Cardiac septum (tissue), 1 donor: ENCODE measurements around the gene DDC. TPM values are rescaled to one million over a fixed set of nuclear protein-coding genes. Genes with fewer than 3 reads are reported as not detected.

Experiments used
- DNase-seq: peaks from one replicate; pipeline ENCODE4 v3.0.0-alpha.2; 2020; ENCODE audit warnings: low spot score
- intact Hi-C: fragments of 100-400 bp; cut with DNase I; formaldehyde crosslinking; loops from one replicate; pipeline ENCODE4 v1.14.0; 2022
- long read RNA-seq: library from polyadenylated mRNA; unstranded; transcript quantifications from one replicate; pipeline ENCODE4 v2.0.0, GENCODE V29; 2021
- total RNA-seq: library from RNA; stranded (reverse); fragmentation: NEBNext Ultra II Directional; extraction: Animal tissue kit (Norgen Biotek cat#: 25700); gene quantifications from one replicate; pipeline ENCODE4 v1.2.1, GENCODE V29; 2021
- donor health status: DM: no; HTN: no; CAD: no.

Gene DDC, protein sequence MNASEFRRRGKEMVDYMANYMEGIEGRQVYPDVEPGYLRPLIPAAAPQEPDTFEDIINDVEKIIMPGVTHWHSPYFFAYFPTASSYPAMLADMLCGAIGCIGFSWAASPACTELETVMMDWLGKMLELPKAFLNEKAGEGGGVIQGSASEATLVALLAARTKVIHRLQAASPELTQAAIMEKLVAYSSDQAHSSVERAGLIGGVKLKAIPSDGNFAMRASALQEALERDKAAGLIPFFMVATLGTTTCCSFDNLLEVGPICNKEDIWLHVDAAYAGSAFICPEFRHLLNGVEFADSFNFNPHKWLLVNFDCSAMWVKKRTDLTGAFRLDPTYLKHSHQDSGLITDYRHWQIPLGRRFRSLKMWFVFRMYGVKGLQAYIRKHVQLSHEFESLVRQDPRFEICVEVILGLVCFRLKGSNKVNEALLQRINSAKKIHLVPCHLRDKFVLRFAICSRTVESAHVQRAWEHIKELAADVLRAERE
- not detected for total RNA-seq
- long read RNA-seq: 0 reads

DNA sequence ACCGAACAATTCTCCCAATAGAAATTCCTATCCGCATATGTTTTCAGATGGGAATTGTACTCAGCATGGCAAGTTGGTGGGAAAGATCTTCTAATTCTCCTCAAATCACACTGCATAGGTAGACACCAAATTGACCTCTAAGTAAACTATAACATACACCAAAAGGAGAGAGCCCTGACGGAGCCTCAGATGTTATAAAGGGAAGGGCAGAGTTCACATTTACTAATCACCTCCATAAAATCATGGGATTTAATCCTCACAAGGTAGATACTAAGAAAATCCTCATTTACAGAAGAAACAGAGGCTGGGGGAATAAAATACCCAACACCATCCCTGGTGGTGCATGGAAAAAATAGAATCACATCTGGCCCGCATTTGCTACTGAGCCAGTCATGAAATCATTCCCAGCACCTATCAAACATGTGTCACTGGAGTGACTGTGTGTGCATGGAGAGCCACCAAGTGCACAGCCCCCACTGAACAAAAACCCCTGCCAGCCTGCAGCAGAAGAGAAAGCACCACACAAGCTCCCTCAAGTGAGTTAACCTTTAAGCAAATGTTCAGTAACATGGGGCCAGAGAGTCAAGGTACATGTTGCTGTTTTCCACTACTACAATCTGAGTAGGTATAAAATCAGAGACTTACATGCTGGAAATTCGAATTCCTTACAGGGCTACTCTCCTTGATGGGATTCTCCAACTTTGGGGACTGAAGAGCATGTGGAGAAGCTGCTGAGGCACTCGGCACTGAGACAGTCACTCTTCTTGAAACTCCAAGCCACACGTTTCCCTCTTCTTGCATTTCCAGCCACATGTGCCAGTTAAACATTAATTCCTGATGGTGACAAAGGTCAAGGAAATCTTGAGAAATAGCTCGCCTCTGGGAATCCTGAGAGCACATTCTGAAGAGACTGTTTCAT, at the start of gene DDC:
TSS of gene DDC (minus strand) at position 766 of the 919 bp plus-strand sequence. CDS start 21,320 bp downstream, outside the sequence.
- intact Hi-C loops: no loop called here
- DNase-seq: no peak

DNA sequence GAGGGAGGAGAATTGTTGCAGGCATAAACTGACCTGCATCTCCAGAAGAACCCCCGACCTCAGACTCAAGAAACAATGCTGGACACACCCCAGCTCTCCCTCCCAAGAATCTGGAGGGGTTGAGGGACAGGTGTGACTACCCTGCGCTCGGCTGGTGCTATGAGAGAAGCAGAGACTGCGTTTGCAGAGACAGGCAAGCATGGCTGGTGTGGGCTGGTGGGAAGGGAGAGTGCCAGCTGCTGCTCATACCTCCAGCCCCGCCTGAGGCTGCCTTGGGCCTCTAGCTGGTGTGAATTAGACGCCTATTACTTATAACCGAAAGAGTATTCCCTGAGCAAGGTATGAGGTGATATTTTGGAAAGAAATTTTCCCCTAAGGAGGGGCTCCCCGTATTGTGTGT, 48.3 kb upstream of the DDC start:
- no peak for DNase-seq
- intact Hi-C loops: no loop called here

DNA sequence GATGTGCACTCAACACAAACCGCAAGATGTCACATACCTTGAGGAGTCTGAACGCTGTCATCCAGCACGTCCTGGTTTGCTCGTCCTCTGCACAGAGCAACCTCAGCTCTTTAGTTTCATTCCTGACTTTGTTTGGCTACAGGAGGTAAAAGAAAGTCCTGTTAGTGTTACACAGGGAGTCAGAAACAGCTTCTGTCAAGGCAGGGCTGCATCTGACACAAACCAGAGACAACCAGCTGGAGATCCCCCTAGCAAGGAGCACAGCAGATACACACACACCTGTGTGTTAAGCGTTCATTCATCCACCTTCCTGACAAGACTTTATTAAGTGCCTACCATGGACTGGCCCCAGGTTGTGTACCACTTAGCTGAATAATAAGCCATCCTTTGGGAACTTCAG, 47.5 kb upstream of the DDC start:
- intact Hi-C loops: no loop called here
- no peak for DNase-seq

DNA sequence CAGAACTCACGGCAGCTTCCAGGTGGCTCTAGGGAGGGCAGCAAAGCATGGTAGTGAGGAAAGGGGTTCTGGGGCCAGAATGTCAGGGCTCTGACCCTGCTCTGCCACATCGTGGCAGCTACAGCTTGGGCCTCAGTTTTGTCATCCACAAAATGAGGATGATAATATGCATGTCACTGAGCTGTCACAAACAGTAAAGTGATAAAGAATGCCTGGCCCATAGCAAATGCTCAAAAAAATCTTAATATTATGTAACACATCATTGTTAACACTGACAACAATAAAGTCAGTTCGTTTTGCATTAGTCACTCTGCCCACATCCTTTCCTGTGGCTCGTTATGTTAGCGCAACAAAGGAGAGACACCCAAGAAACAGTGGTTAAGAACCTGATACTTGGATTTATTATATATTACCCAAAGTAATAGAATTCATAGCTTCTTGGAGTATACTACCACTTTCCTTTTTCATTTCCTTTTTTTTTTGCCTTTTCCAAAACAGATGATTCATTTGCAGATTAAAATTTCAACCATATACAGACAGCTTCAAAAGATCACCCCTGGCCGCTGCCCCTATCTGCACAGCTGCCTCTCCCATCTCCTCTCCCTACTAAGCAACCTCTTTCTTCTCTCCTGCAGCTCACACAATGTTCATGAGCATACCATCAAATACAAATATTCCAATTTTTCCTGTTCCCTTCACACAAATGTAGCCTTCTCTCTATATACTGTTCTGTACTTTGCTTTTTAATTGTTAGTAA, 45.5 kb upstream of the DDC start:
- DNase-seq: peak; percentile 24
- intact Hi-C loops: no loop called here

DNA sequence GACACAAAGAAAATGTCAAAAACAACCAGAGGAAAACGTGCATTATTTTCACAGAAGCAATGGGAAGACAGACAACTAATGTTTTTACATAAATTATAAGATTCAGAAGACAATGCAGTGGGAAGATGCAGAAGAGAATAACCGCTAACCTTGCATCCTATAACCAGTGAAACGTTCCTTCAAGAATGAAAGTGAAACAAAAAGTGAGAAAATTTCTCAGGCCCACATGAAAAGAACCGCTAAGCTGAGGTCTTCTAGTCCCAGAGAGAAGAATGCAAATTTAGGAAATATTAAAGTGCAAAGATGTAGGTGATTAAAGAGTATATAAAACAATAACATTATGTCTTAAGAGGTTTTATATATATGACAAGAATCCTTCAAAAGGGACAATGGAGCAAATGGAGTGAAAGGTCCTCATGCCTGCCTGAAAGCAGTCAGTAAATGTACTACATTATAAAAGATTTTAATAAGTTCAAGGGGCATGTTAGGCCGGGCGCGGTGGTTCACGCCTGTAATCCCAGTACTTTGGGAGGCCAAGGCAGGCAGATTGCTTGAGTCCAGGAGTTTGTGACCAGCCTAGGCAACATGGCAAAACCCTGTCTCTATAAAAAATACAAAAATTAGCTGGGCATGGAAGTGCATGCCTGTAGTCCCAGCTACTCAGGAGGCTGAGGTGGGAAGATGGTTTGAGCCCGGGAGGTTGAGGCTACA, 43.1 kb upstream of the DDC start:
- intact Hi-C loops: no loop called here
- DNase-seq: peak; percentile 12

DNA sequence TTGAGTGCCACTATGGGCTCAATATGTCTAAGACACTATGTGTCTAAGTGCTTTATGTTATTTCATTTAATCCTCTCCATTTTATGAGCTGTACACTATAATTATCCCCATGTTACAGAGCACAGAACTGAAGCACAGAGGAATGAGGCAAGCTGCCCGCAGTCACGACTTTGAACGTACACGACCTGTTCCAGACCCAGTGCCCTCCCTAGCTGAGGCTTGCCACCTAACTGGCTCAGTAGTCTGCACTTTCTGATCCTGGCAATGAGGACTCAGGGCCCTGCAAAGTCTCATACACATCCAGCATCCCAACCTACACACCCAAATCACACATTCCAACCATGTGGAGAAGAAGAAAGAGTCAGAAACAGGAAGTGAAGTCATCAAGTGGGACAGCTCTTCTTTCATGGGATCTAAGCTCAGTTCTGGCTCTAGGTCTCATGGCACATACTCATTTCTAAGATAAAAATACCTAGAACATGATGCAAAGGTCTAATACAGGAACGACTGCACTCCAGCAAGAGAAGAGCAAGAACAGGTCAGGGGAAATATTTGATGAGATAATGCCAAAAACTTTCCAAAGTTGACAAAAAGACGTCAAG, 42.4 kb upstream of the DDC start:
- intact Hi-C loops: no loop called here

DNA sequence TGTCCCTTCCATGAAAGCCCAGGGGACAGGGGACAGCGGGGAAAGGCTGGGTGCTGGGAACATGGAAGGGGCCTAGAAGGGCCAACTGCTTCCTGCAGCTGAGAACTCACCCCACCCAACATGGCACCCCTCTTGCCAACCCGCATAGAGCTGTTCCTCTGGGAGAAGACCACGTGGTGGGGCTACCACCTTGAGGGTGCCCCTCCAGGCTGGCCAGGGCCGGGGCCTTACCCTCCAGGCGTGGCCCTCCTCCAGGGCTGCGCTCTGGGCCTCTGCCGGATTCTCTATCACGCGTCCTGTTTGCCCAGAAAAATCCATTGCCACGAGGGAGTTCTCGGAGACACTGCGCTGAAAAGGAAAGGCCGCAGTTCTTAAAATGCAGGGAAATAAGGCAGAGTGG, 39.9 kb upstream of the DDC start:
- DNase-seq: no peak
- intact Hi-C loops: no loop called here

More for the DNA sequence above, 42.4 kb upstream of the DDC start:
- peak; percentile 53 for DNase-seq

DNA sequence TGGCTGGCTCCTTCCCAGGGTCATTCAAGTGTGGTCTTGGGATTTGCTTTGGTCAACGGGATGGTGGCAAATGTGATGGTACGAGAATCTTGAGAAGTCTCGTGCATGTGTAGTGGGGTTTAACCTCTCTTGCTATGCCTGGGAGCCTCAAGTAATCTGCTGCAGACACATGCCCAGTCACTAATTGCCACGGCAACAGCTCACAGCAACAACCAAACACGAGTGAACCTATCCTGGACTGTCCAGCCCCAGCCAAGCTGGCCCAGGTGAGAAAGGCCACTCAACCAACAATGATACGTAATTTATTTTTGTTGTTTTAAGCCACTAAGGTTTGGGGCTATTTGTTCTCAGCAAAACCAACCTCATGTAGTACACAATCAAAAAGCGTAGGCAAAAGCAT, 38.1 kb upstream of the DDC start:
- DNase-seq: no peak
- intact Hi-C loops: no loop called here

DNA sequence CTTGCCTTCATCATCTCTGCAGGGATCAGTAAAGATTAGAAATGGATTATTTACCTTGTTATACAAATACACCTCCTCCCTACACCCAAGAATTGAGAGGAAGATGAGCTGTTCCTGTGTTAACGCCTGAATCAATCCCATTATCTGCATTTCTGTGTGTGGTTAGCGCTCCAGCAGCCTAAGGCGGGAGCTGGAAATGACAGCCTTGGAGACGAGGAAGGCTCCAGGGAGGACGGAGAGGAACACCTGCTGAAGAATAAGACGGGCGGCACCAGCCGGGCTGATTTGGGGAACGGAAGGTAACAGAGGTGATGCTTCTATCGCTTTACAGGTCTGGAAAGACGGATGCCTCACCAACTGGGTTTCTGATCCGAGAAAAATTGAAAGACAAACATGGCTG, 34.2 kb upstream of the DDC start:
- intact Hi-C loops: loop anchor here (5.0 kb wide), 1 partner anchor 122 kb away; no protein-coding TSS in a partner anchor
- DNase-seq: no peak

DNA sequence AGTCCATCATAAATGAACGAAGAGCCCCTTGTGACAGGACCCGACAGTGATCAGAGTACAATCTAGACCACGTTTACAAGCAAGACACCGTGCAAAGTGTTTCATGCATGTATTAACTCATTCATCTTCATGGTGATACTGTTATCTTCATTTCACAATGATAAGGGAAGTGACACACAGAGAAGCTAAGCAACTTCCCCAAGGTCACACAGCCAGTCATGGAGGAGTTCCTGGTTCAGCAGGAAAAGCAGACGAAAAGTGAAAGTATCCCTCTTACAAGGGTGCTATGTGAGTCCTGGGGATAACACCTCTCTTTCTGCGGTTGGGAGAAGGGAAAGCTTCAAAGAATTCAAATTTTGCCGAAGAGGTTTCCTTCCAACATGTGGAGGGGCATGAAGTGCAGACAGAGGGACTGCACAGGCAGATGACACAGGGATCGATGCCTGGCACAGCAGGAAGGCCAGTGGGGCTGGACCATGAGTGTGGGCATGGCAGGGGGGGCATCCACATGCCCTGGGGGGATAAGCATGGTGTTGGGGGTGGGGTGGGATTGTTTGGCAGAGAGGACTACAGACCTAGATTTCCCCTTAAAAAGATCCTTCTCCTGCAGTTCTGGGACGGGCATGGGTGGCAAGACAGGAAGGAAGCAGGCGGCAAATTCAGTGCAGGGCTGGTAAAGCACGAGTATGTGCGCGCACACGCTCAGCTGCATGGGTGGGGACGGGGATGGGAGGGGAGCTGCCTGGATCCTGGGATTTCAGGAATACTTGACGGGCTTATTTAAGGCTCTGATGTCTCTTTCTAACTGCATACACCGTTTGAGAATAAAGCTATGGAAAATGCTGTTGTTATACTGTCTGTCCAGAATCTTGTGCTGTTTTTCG, 33.5 kb upstream of the DDC start:
- intact Hi-C loops: loop anchor here (5.0 kb wide), 1 partner anchor 121 kb away; no protein-coding TSS in a partner anchor
- DNase-seq: no peak

DNA sequence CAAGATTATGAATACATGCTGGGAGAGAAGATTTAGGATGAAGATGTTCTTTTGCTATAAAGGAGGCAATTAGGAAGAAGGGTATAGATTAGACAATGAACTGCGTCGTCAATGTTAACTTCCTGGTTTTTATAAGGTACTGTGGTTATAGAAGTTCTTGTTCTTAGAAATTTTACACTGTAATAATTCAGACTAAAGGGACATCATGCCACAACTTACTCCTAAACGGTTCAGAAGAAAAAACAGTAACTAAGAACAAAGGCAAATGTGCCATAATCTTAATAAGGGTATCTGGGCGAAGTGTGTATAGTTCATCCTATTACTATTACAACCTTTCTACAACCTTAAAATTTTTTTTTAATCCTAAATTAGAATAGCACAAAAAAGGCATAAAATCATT, 31.3 kb upstream of the DDC start:
- intact Hi-C loops: loop anchor here (5.0 kb wide), 1 partner anchor 119 kb away; no protein-coding TSS in a partner anchor
- DNase-seq: no peak

DNA sequence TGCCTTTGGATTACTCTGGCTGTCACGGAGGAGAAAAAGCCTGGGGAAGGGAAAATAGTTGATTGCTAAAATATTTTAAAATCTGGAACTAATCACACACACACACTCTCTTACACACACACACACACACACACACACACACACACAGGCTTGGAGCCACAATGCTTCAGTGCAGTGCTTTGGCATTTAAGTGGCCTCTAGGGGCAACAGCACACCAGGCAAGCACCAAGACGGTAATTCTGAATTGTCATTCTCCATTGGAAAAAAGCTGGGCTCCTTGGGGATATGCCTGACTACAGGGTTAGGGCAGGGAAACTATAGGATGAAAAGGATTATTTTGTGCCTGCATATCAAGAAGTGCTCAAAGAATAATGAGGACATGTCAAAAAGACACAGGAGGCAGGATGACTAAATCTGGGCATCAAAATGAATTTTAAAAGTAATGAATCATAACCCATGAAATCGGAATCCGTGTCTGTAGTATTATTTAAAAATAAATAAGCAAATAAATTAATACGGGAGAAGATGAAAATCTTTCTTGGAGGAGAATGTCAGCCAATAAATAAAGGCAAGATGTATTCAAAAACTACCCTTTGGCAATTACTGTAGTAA, 30.4 kb upstream of the DDC start:
- DNase-seq: no peak
- intact Hi-C loops: loop anchor here (5.0 kb wide), 1 partner anchor 118 kb away; no protein-coding TSS in a partner anchor

DNA sequence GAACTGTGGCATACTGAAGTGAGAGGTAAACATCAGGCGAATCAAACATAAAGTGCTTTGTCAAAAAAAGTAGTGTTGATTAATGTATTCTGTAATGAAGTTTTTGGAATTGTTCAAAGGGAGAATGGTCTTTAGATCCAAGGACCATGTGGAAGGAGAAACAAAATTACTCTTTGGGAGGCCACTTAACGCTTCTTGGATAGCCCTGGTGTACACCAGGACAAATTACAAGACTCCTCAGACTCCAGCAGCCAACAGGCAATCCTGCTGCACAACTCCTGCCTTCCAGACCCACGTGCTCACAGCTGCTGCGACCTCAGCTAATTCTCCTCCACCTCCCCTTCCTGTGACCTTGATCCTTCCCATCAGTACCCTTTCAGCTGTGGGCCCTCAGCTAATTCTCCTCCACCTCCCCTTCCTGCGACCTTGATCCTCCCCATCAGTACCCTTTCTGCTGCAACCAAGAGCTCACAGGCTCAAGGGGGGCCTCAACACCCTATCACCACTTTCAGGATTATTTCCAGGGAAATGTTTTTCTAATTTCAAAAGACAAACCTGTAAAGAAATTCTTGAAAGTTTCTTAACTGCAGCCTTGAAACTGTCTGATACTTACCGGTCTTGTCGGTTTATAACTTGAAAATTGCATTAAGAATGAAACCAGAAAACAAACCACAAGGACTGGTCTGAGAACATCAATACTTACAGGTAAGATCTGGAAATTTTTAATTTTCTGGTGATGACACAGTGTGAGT, 29.7 kb upstream of the DDC start:
- intact Hi-C loops: loop anchor here (5.0 kb wide), 1 partner anchor 118 kb away; no protein-coding TSS in a partner anchor
- DNase-seq: no peak

DNA sequence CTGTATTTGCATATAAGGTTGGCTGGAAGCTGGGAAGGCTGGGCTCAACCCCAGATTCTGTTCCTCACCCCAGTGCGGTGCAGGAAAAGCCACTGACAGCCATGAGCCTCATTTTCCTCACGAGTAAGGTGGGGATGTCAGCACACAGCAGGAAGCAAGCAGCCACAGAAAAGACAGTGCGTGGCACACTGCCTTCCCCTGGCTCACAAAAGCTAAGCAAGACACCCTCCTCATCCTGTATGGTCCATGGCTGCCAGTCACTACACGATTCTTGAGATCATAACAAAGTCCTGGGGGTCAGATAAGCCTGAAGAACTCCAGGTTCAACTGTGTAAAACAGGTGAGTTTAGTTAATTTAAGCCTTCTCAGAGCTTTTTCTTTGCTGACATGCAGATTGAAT, 28.9 kb upstream of the DDC start:
- intact Hi-C loops: no loop called here
- no peak for DNase-seq

DNA sequence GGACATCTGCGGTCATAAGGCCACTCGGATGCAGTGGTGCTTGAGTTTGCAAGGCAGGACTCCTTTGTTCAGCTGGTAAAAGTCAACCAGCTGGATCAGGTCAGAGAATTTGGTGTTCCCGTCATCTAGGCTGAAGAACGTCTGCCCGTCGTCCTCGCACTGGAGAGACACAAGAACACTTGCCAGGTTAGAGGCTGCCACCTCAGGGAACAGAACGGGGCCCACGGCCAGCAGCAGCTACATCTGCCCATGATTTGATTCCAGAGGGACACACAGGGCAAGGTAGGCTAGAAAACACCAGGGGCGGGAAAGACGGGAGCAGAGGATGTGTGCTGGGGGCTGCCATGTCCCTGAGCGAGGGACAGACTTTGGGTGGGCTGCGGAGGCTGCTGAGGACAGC, 27.7 kb upstream of the DDC start:
- DNase-seq: no peak
- intact Hi-C loops: no loop called here
